NCI-H146 treated with DMSO at 0.1 percent for 48 hours (cell line): ENCODE measurements around the gene SPATA2.
"Not testable (repeated sequence)": the region's sequence is repeated elsewhere in the genome, so short reads cannot be mapped to it uniquely, and the experiment has no call there.

Experiments used
- DNase-seq: peaks from one replicate; lab custom pipeline; 2025; ENCODE audit not compliant: unreplicated experiment; lab: John Stamatoyannopoulos, UW

Gene SPATA2

GRCh38 chr20:49915380-49916145, at the start of gene SPATA2:
SPATA2 (minus strand) TSS chr20:49915529; CDS start chr20:49908490, 7,039 bp downstream.
- DNase-seq = peak; percentile 92

- no peak for DNase-seq
Measured at GRCh38 chr20:49961413-49961812, 46.1 kb upstream of the SPATA2 start.

- not testable (repeated sequence) for DNase-seq
Measured at GRCh38 chr20:49957089-49957938, 42.0 kb upstream of the SPATA2 start.

- no peak for DNase-seq
Measured at GRCh38 chr20:49956689-49957088, 41.4 kb upstream of the SPATA2 start.

- DNase-seq = not testable (repeated sequence)
Measured at GRCh38 chr20:49955830-49956396, 40.6 kb upstream of the SPATA2 start.

GRCh38 chr20:49955167-49955566, 39.8 kb upstream of the SPATA2 start:
- DNase-seq = no peak

- no peak for DNase-seq
Measured at GRCh38 chr20:49951151-49951550, 35.8 kb upstream of the SPATA2 start.

GRCh38 chr20:49948809-49949507, 33.6 kb upstream of the SPATA2 start:
- DNase-seq = no peak

- no peak for DNase-seq
Measured at GRCh38 chr20:49948178-49948577, 32.8 kb upstream of the SPATA2 start.

- DNase-seq = no peak
Measured at GRCh38 chr20:49945701-49946477, 30.6 kb upstream of the SPATA2 start.

- no peak for DNase-seq
Measured at GRCh38 chr20:49945306-49945700, 30.0 kb upstream of the SPATA2 start.

GRCh38 chr20:49942942-49943341, 27.6 kb upstream of the SPATA2 start:
- no peak for DNase-seq

- DNase-seq = no peak
Measured at GRCh38 chr20:49942303-49942702, 27.0 kb upstream of the SPATA2 start.

GRCh38 chr20:49941456-49941855, 26.1 kb upstream of the SPATA2 start:
- DNase-seq = no peak

GRCh38 chr20:49938173-49939163, 23.1 kb upstream of the SPATA2 start:
- no peak for DNase-seq

- no peak for DNase-seq
Measured at GRCh38 chr20:49937027-49937929, 21.9 kb upstream of the SPATA2 start.

GRCh38 chr20:49936153-49937026, 21.1 kb upstream of the SPATA2 start, which contains the start of gene RNF114:
RNF114 (plus strand) TSS chr20:49936397; CDS start chr20:49936413, 16 bp downstream.
- DNase-seq = peak; percentile 82
